Measurements from ENCODE around the gene FLNA.

The FLNA gene

GRCh38 chrX:154375156-154375504, 696 bp upstream of the FLNA start:
- no peak for DNase-seq (ENCODE audit: low read depth in 2 of 2)

DNA sequence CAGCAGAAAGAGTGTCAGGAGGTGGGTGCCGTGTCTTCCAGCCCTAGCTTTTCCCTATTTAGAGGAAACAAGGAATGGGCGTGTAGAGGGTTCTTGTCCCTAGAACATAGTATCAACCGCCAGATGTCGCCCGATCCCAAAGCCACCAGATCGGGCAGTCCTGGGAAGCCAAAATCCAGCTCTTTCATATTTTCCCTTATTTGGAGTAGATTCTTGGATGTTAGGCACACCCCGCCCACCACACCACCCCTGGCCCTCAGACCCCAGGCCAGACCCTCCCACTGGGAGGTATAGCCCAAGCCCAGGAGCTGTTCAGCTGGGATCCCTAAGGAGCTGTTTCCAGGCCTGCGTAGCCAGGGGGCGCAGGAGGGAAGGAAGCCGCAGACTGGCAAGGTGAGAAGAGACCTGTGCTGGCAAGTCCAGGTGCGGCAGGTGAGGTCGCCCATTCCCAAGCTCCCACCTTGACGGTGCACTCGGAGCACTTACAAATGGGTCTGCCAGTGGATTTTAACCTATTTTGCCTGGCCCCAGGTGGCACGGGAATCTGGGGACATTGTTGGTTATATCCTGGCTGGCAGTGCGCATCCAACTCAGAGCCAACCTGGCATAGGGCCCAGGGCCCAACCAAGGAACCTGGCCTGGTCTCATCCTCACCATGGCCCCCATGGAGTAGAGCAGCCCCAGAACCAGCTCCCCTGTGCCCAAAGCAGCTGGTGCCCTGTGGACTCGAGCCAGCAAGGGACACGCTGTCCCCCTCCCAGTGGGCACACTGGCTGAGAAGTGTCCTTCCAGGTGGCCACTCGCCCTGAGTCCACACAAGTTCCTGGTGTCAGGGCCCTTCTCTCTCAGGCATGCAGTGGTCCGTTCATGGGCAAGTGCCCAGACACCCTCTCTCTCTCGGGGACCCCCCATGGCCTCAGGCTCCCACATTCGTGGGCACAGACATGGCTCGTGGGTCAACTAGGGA, 811 bp downstream of the FLNA start:
- no peak for DNase-seq (ENCODE audit: low read depth in 2 of 2)

- peak in 1 of 2 donors; percentile 25 for DNase-seq (ENCODE audit: low read depth in 2 of 2)
Measured at GRCh38 chrX:154372612-154373022, 1.8 kb downstream of the FLNA start.

DNA sequence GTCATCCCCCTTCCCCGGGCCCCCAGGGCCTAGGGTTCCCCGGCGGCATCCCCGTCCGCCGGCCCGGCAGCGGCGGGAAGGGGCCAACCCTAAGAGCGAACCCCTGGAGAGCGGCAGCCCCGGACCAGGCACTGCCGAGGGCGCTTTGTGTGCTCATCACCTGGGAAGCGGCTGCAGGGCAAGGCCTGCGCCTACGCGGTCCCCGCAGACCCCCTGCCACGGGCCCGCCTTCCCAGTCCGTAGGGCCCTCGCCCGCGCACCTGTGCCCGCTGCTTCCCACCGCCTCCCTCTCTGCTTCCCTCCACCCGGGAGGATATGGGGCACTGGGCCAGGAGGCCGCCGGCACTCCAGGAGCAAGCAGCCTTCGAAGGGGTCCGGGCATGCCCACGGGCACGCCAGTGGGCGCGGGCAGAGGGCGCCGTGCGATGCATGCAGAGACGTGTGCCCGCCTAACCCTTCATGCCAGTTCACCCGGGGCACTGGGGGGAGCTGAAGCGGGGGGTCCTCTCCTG, 2.6 kb downstream of the FLNA start:
- no peak for DNase-seq (ENCODE audit: low read depth in 2 of 2)

- peak; percentile 84 to 88 for DNase-seq (ENCODE audit: low read depth in 2 of 2)
Measured at GRCh38 chrX:154371017-154371788, 3.2 kb downstream of the FLNA start.

GRCh38 chrX:154370300-154371016, 4.0 kb downstream of the FLNA start:
- DNase-seq (ENCODE audit: low read depth in 2 of 2) = no peak

DNA sequence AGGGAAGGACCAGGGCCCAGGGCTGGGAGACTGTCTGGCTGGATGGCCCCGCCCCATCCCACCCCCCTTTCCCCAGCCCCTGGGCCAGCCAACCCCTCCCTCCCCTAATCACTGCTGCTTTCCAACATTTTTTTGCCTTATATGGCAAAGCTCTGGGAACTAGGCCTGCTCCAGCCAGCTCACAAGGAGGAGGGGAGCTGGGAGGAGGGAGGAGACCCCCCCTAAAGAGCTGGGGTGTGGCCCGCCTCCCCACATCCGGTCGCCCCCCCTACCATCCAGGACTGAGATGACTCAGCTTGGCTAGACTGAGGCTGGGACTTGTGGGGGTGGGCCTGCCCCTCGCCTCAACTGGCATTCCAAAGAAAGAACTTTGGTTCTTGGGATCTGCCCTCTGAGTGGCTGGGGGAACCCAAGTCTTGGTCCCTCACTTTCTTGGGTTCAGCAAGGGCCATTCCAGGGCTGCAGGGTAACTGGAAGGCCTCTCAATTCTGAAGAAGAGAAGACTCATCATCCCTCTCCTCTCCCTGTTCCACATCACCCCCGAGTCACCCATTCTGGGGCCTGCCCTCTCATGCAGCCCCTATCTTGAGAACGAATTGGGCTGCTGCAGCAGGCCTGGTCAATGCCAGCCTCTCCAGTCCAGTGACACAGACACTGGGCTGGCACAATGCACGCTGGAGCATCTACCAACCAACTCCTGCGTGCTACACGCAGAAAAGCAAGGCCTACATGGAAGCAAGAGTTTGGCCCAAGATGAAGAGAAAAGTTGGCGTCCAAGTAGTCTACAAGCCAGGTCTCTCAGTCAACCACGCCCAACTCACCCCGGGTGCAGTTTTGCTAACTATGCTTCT, 4.8 kb downstream of the FLNA start:
- peak; percentile 46 to 60 for DNase-seq (ENCODE audit: low read depth in 2 of 2)

DNA sequence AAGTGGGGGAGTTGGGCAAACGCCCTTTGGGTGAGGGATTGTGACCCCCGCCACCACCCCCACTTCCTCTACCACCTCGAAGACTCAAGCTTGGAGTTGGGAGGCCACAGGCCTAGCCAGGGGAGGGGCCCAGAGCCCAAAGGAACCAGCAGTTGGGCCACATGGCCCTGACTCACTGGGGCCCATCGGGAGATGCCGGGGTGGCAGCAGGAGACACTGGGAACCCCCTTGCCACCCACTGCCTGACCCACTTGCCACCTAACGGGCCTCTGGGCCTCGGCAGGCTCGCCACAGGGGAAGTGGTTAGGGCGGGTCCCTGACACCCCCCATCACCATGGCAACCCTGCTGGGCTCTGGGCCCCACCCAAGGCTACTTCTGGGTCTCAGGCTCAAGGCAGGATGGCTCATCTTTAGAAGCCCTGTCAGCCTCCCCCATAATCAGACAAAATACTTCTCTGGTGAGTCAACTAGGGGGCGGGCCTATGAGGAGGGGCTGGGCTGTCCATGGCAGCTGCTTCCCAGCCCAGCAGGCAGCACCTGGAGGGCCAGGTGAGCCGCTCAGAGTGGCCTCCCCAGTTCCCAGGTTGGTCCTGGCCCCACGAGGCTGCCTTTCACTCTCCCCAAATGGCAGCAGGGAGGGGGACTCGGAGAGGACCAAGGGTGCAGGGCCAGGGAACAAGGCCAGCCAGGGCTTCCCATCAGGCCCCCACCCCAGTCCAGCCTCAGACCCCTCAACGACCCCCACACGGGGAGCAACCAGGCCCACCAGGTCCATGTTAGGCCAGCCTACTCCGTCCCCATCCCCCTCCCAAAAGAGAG, 5.6 kb downstream of the FLNA start:
- DNase-seq (ENCODE audit: low read depth in 2 of 2) = peak; percentile 84 to 93

DNA sequence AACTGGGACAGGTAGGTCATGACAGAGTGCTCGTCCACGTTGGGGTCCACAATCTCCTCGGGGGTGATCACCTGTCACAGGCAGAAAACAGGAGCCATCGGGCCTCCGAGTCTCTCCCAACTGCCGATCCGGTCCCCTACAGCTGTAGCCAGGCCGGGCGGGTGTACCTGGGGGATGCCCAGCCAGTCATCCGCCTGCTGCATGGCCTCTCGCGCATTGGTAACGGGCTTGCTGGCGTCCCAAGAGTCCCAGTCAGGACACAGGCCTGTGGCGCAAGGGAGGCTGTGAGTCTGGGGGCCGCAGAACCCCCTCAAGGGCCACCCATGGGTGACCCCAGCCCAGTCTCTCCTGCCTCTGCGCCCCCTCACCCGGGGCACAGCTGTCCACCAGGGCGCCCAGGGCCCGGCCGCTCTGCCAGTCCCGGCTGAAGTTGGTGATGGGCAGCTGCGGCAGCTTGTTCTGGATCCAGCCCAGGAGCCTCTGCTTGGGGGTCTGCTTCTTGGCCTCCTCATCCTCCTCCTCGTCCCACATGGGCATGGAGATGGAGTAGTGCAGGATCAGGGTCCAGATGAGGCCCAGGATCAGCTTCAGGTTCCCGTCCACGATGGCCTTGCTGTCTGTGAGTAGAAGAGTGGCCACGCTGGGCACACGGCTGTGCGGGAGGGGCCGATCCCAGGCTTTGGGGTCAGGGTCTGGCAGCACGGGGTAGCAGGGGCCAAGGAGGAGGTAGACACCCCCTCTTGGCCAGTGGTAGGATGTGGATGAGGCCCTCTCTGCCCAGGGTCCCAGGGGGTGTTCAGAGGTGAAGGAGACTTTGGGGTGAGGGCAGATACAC, 6.7 kb downstream of the FLNA start:
- DNase-seq (ENCODE audit: low read depth in 2 of 2) = no peak

DNA sequence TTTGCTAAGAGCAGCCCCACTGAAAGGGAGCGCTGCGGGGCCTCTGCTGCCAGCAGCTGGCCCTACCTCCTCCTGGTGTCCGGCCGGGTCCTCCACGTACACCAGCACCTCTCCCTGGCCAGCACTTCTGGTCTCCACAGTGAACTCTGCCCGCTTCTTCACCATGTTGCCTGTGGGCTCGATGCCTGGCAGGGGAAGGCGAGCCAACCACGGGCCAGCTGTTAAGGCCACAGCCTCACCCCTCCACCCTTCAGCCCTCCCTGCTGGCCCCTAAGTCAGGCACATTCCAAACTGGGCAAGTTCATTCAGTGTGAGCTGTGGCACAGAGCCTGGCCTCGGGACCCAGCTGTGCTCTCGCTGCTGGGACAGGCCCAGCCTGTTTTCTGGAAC, 7.8 kb downstream of the FLNA start:
- no peak for DNase-seq (ENCODE audit: low read depth in 2 of 2)

- no peak for DNase-seq (ENCODE audit: low read depth in 2 of 2)
Measured at GRCh38 chrX:154365997-154366665, 8.3 kb downstream of the FLNA start.

DNA sequence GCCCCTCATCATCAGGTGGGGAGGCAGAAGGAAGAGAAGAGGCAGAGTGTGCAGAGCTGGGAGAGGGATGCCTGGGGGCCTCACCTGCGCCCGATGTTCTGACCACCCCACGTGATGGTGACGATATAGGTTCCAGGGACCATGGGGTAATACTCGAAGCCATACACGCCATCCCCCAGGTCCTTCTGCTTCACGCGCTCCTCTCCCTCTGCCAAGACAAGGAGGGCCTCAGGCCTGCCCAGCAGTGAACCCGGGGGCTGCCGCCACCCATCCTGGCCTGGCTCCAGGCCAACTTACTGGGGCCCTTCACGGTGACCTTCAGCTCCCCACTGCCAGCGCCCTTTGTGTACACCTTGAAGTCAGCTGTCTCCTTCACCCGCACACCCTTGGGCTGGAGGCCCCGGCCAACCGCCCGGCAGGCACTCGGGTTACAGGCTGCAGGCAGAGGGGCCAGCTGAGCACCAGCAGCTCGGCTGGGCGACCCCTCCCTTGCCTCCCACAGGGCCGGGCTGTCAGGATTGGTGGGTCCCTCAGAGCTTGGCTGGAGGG, 9.3 kb downstream of the FLNA start:
- no peak for DNase-seq (ENCODE audit: low read depth in 2 of 2)

GRCh38 chrX:154363706-154364439, 10.6 kb downstream of the FLNA start:
- DNase-seq (ENCODE audit: low read depth in 2 of 2) = no peak

GRCh38 chrX:154362085-154362742, 12.2 kb downstream of the FLNA start:
- no peak for DNase-seq (ENCODE audit: low read depth in 2 of 2)

- no peak for DNase-seq (ENCODE audit: low read depth in 2 of 2)
Measured at GRCh38 chrX:154360155-154360713, 14.2 kb downstream of the FLNA start.

- DNase-seq (ENCODE audit: low read depth in 2 of 2) = no peak
Measured at GRCh38 chrX:154359362-154360154, 14.9 kb downstream of the FLNA start.
